HG02970 (cell line): ENCODE data around the gene MARF1.
"Not testable (repeated sequence)": the region's sequence is repeated elsewhere in the genome, so short reads cannot be mapped to it uniquely, and the experiment has no call there.

Experiments
- ATAC-seq: cut with Tn5 transposase; IDR thresholded peaks from one replicate; pipeline ENCODE4 v1.9.1; 2021; ENCODE audit warnings: mild to moderate bottlenecking, moderate library complexity, moderate number of reproducible peaks; ENCODE audit not compliant: unreplicated experiment, low FRiP score

MARF1 gene, protein sequence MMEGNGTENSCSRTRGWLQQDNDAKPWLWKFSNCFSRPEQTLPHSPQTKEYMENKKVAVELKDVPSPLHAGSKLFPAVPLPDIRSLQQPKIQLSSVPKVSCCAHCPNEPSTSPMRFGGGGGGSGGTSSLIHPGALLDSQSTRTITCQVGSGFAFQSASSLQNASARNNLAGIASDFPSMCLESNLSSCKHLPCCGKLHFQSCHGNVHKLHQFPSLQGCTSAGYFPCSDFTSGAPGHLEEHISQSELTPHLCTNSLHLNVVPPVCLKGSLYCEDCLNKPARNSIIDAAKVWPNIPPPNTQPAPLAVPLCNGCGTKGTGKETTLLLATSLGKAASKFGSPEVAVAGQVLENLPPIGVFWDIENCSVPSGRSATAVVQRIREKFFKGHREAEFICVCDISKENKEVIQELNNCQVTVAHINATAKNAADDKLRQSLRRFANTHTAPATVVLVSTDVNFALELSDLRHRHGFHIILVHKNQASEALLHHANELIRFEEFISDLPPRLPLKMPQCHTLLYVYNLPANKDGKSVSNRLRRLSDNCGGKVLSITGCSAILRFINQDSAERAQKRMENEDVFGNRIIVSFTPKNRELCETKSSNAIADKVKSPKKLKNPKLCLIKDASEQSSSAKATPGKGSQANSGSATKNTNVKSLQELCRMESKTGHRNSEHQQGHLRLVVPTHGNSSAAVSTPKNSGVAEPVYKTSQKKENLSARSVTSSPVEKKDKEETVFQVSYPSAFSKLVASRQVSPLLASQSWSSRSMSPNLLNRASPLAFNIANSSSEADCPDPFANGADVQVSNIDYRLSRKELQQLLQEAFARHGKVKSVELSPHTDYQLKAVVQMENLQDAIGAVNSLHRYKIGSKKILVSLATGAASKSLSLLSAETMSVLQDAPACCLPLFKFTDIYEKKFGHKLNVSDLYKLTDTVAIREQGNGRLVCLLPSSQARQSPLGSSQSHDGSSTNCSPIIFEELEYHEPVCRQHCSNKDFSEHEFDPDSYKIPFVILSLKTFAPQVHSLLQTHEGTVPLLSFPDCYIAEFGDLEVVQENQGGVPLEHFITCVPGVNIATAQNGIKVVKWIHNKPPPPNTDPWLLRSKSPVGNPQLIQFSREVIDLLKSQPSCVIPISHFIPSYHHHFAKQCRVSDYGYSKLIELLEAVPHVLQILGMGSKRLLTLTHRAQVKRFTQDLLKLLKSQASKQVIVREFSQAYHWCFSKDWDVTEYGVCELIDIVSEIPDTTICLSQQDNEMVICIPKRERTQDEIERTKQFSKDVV (N-terminal part only)

DNA sequence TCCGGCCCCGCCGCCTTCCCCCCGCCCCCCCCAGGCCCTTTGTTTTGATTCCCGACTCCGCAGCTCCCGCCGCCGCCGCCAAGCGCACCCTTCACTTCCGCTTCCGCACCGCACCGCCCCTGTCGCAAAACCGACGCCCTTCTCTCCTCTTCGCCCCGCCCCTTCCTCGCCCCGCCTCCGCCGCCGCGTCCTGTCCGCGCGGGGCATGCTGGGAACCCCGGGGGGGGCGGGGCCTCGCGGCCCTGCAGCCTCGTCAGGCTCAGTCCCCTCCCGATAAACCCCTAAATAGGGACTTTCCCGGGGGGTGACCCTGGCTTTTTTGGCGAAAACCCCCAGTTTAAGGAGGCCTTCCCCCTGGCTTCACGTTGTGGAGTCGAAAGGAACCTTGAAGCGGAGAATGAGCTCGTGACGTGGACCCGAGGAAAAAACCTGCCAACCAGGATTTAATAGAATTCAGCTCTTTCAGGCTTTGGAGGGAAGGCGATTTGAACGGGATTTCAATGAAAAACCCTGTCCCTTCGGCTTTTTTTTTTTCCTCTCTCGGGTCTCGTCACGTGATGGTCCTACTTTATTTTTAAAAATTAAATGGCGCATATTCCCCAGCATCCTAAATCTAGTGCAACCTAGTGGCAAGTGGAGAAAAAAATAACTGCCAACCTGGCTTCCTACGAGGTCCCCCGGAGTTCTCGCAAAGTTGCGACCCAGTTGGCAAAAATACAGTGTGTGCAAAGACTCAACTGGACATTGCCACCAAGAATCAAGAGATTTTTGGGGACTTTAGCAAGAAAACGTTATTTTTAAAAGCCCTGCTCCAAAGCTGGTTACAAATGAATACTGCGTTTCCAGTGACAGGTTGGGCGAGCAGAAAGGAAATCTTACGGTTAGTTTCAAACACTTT lies at the start of gene MARF1:
Gene MARF1, minus strand, starts transcription at position 107 of the 898 bp plus-strand sequence. CDS start 3,921 bp downstream, outside the sequence.
- peak; percentile 53 for ATAC-seq

DNA sequence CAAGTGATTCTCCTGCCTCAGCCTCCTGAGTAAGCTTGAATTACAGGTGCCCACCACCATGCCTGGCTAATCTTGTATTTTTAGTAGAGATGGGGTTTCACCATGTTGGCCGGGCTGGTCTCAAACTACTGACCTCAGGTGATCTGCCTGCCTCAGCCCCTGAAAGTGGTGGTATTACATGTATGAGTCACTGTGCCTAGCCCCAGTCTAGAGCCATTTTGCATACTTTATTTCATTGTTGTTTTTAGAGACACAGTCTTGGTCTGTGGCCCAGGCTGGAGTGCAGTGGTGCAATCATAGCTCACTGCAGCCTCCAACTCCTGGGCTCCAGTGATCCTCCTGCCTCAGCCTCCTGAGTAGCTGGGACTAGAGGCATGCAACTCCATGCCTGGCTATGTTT lies 49.6 kb upstream of the MARF1 start:
- ATAC-seq = not testable (repeated sequence)

DNA sequence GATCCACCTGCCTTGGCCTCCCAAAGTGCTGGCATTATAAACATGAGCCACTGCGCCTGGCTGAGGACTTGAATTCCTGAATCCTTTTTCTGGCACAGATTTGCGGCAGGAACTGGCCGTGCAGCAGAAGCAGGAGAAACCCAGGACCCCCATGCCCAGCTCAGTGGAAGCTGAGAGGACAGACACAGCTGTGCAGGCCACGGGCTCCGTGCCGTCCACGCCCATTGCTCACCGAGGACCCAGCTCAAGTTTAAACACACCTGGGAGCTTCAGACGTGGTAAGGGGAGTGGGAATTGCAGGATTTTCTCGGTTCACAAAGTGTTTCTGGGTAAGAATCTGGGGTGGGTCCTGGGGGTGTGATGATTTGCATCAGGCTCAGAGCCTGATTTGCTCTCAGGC lies 48.1 kb upstream of the MARF1 start:
- no peak for ATAC-seq

DNA sequence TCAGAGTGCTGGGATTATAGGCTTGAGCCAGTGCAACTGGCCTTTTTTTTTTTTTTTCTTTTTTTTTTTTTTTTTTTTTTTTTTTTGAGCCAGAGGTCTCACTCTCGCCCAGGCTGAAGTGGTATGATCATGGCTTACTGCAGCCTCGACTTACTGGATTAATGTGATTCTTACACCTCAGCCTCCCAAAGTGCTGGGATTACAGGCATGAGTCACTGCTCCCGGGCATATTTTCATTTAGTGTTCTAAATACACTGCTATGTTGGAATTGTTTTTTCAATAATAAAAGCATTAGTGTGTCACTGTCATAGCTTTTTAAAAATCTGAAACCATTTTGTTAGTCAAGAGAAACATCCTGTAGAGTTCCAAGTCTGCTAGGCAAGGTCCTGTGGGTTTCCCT lies 47.3 kb upstream of the MARF1 start:
- no peak for ATAC-seq

DNA sequence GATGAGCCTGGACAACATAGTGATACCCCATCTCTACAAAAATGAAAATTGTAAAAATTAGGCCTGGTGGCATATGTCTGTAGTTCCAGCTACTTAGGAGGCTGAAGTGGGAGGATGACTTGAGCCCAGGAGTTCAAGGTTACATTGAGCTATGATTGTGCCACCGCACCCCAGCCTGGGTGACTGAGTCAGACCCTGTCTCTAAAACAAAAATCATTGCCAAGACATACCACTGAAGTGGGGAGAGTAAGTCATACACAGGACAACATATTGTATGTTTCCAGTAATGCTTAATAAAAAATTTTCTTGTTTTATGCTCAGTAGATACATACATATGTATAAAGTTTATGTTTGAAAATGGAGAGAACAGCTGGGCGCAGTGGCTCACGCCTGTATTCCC lies 46.3 kb upstream of the MARF1 start:
- ATAC-seq = no peak

DNA sequence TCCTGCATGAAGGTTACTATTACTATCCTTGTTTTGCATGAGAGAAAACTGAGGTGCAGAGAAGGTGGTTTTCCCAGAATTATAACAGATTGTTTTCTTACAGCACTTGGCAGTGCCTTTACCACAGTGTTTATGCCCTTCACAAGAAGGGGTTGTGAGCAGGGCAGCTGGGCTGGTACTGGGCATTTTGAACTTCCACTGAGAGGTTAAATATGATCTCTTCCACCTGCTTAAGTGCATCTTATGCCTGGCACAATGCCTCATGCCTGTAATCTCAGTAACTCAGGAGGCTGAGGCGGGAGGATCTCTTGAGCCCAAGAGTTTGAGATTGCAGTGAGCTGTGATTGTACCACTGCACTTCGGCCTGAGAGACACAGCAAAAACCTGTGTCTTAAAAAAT lies 43.3 kb upstream of the MARF1 start:
- ATAC-seq = no peak

DNA sequence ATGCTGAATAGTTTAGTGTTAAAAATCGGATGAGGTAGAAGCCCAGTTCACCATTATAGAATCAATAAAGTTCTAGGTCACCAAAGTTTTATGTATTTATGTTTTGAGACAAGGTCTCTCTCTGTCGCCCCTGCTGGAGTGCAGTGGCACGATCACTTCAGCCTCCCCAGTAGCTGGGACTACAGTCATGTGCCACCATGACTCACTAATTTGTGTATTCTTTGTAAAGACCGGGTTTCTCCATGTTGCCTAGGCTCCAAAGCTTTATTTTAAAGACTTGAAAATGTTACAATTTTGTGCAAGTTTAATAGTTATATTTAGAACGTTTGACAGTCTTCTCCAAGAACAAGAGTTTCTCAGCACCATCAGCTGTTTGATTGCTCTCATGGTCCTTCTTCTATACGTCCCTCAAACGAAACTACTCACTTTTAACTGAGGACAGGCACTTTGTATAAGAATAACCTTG lies 39.2 kb upstream of the MARF1 start:
- ATAC-seq = no peak

DNA sequence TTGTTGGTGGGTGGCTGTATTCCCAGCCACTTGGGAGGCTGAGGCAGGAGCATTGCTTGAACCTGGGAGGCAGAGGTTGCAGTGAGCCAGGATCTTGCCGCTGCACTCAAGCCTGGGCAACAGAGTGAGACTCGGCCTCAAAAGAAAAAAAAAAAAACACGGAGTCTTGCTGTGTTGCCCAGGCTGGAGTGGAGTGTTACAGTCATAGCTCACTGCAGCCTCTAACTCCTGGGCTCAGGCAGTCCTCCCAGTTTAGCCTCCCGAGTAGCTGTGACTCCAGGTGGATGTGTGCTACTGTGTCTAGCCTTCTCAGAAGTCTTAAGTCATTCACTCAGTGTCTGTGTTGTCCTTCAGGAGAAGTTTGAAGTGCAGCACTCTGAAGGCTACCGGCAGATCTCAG lies 34.5 kb upstream of the MARF1 start:
- ATAC-seq = no peak

DNA sequence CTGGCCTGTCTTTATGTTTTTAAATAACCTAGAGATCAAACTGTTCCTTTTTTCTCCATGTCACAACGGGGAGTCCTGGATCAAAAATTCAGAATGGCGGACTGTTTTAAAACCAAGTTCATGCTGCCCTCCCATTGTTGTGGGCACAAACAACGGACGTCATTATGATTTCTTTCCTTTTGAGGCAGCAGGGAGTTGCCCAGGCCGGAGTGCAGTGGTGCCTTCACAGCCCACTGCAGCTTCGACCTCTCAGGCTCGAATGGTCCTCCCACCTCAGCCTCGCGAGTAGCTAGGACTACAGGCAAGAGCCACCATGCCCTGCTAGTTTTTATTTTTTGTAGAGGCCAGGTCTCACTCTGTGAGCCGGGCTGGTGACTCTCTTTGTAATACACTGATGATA lies 33.6 kb upstream of the MARF1 start:
- ATAC-seq = no peak

DNA sequence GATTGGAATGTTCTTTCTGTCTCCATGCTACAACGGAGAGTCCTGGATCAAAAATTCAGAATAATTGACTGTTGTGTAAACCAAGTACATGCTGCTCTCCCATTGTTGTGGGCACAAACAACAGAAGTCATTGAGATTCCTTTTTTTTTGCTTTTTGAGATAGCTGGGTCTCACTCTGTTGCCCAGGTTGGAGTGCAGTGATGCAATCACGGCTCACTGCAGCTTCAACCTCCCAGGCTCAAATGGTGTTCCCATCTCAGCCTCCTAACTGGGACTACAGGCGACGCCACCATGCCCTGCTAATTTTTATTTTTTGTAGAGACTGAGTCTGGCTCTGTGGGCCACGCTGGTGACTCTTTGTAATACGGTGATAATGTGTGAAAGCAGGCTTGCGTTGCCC lies 31.6 kb upstream of the MARF1 start:
- ATAC-seq = no peak

DNA sequence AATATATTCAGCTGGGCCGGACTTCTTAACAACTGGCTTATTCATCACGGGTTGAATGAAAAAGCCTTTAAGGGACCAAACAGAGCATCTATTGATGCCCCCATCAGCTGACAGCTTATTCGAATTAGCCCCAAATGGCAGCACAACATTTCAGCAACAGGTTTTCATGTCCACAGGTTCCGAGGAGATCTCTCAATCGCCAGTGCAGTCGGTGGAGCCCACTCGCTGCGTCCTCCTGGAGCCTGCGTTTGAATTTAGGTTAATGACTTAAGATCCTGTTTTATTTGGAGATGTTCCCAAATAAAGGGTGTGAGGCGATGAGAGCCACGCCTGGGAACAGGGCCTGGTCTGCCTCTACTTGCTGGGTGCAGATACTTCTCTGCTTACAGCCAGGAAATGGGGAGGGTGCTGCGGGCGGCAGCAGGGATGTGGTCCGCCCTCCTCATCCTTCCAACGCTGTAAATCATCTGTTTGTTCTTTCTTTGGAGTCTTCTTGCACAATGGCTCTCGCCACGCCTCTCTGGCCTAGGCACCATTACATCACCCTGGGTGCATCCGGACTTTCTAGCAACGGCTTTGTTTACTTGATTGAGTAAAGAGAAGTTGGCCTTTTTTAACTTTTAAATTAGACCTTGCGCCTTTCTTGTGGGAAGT lies 29.7 kb upstream of the MARF1 start:
- ATAC-seq = no peak

DNA sequence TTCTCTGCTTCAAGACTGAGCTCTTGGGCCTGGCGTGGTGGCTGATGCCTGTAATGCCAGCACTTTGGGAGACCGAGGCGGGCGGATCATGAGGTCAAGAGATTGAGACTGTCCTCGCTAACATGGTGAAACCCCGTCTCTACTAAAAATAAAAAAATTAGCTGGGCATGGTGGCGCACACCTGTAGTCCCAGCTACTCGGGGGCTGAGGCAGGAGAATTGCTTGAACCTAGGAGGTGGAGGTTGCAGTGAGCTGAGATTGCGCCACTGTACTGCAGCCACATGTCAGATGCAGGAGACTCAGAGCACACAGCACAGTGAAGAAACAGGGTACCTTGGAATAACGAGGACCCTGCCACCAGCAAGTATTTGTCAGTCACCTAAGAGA lies 29.2 kb upstream of the MARF1 start:
- not testable (repeated sequence) for ATAC-seq

DNA sequence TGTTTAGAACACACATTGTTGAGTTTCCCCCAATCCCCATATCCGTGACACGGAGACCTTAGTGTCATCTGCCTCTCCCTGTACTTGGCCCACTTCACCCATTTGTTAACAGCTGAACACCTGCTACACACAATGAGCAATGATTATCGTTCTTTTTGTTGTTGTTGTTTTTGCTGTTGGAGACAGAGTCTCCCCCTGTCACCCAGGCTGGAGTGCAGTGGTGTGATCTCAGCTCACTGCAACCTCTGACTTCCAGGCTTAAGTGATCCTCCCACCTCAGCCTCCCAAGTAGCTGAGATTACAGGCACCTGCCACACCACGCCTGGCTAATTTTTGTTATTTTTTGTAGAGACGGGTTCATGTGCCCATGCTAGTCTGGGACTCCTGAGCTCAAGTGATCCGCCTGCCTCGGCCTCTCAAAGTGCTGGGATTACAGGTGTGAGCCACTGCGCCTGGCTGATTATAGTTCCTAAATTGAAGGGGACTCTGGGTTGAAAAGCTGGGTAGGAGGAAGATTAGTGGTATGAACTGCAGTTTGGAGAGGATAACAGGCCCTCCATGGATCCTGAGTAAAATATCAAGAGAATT lies 28.7 kb upstream of the MARF1 start:
- ATAC-seq = no peak

DNA sequence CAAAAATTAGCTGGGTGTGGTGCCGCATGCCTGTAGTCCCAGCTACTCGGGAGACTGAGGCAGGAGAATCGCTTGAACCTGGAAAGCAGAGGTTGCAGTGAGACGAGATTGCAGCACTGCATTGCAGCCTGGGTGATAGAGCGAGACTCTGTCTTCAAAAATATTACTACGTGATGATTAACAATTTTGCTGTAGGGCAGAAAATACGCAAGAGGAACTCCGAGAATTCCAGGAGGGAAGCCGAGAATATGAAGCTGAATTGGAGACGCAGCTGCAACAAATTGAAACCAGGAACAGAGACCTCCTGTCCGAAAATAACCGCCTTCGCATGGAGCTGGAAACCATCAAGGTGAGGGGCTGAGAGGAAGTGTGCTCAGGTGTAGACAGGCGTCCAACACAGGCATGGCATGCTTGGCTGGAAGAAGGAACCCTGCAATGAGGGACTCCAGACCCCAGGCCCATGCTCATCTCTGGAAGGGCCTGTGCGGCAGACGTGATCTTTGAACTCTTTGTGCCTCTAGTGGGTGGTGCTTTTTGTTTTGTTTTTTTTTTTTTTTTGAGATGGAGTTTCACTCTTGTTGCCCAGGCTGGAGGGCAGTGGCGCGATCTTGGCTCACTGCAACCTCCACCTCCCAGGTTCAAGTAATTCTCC lies 24.3 kb upstream of the MARF1 start:
- no peak for ATAC-seq

DNA sequence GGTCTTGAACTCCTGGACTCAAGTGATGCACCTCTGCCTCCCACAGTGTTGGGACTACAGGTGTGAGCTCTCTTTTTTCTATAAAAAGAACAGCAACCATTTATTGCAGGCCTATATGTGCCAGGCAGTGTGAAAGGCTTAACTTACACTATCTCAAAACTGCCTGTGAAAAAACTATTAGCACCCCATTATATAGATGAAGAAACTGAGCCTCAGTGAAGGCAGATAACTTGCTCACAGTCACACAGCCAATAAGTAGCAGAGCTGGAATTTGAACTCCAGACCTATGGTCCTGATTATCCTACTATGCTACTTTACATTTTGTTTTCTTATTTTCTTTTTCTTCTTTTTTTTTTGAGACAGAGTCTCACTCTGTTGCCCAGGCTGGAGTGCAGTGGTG lies 22.2 kb upstream of the MARF1 start:
- no peak for ATAC-seq

DNA sequence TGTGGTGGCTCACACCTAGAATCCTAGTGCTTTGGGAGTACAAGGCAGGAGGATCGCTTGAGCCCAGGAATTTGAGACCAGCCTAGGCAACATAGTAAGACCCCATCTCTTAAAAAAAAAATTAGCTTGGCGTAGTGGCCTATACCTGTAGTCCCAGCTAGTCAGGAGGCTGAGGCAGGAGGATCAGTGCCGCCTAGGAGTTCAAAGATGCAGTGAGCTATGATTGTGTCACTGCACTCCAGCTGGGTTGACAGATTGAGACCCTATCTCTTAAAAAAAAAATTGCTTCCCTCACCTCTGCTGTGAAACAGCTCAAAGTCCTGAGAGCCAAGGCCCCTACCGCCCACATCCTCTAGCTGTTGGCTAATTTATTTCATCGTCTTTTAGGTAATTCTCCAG lies 17.2 kb upstream of the MARF1 start:
- no peak for ATAC-seq

DNA sequence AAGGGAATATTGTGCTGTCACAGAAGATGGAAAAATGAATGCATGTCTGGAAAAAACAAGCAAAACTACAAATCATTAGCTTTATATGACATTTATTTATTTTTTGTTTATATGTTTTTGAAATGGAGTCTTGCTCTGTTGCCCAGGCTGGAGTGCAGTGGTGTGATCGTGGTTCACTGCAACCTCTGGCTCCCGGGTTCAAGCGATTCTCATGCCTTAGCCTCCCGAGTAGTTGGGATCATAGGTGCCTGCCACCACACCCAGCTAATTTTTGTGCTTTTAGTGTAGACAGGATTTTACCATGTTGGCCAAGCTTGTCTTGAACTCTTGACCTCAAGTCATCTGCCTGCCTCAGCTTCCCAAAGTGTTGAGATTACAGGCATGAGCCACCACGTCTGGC lies 15.6 kb upstream of the MARF1 start:
- ATAC-seq = no peak

DNA sequence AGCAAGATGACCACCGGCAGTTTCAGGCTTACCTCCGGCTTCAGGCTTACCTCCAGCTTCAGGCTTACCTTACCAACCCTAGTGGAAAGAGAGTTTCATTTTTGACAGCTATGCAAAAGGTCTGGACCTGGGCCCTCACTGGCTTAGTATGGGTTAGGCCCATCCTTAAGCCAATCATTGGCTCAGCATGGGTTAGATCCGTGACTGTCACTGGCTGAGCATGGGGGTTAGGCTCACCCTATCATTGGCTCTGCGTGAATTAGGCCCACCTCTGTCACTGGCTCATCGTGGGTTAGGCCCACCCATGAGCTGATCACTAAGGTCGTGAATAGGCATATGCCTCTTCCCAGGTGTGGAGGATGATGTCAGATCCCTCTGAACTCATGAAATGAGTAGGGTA lies 15.2 kb upstream of the MARF1 start:
- no peak for ATAC-seq
